H1 (cell line): ENCODE measurements around the gene CKM.

Experiments used
- CTCF ChIP-seq, 3 experiments: IDR thresholded peaks; 1 replicate in 2 of 3; 2 replicates in 1 of 3; pipeline versions ENCODE4 v1.5.1 to v1.6.1; 2011; ENCODE audit warnings: low read length in 3 of 3, mild to moderate bottlenecking in 3 of 3, inconsistent platforms in 2 of 3, low read depth in 1 of 3, moderate library complexity in 1 of 3; ENCODE audit not compliant: insufficient read depth in 1 of 3; ENCODE audit errors: control extremely low read depth in 1 of 3
- EP300 ChIP-seq, 2 experiments: IDR thresholded peaks; 1 replicate in 1 of 2; 2 replicates in 1 of 2; pipeline ENCODE4 v1.6.1; 2011 to 2012; ENCODE audit warnings: low read depth in 2 of 2, low read length in 2 of 2, mild to moderate bottlenecking in 2 of 2, borderline replicate concordance in 1 of 2, inconsistent platforms in 1 of 2, moderate library complexity in 1 of 2

- no peak for TF ChIP-seq CTCF (IDR thresholded peaks at IDR 0.05; ENCODE audit: control extremely low read depth in 1 of 3, insufficient read depth in 1 of 3, low read depth in 1 of 3, low read length in 3 of 3)
- TF ChIP-seq EP300 (IDR thresholded peaks at IDR 0.05; ENCODE audit: borderline replicate concordance in 1 of 2, low read depth in 2 of 2, low read length in 2 of 2), result no peak
Observed at GRCh38 chr19:45340899-45341453, 18.3 kb upstream of the CKM start.
